IMR-90 (cell line): ENCODE measurements around the gene FNIP2. TPM values are rescaled to one million over a fixed set of nuclear protein-coding genes. Genes with fewer than 3 reads are reported as not detected.
A peak's percentile ranks its signal among the peaks of the same experiment; 100 is the strongest.

Source experiments
- ATAC-seq: fragments of 200-7000 bp; cut with Tn5 transposase; 2 replicates; pipeline ENCODE4 v1.9.1; 2020; ENCODE audit warnings: low read depth, mild to moderate bottlenecking, moderate library complexity
- BruUV-seq: library from RNA; stranded (reverse); fragments of 400-500 nt; replicated peaks from 2 replicates; lab custom pipeline; 2021; lab: Mats Ljungman, UMichigan
- CTCF ChIA-PET: fragments of 300-600 bp; formaldehyde crosslinking; extraction: SDS; loops from one replicate; lab custom pipeline; 2021; ENCODE audit warnings: antibody characterized with exemption; lab: Yijun Ruan, JAX
- POLR2A ChIA-PET: fragments of 300-600 bp; sonication (Branson Sonifier 250); formaldehyde crosslinking; loops from one replicate; lab custom pipeline; 2022; ENCODE audit warnings: antibody characterized with exemption; ENCODE audit not compliant: unreplicated experiment; lab: Charles Lee
- DNase-seq: peaks from one replicate; pipeline ENCODE4 v3.0.0; 2013
- H2AFZ ChIP-seq: replicated peaks from 2 replicates; pipeline ENCODE3; 2013; ENCODE audit warnings: low read length, mild to moderate bottlenecking; ENCODE audit not compliant: poor library complexity
- H2AK5ac ChIP-seq: 2 replicates; pipeline ENCODE4 v1.6.1; 2013; ENCODE audit warnings: low read depth, low read length, inconsistent platforms
- H2AK9ac ChIP-seq: replicated peaks from 2 replicates; pipeline ENCODE3; 2013; ENCODE audit warnings: mild to moderate bottlenecking, low read depth, low read length, moderate library complexity; ENCODE audit not compliant: poor library complexity
- H2BK120ac ChIP-seq: 2 replicates; pipeline ENCODE4 v1.6.1; 2013; ENCODE audit warnings: low read depth, low read length, inconsistent platforms
- H2BK15ac ChIP-seq: 3 replicates; pipeline ENCODE4 v1.6.1; 2013; ENCODE audit warnings: low read depth, low read length, inconsistent platforms
- H2BK20ac ChIP-seq: 2 replicates; pipeline ENCODE4 v1.6.1; 2013; ENCODE audit warnings: low read depth, mild to moderate bottlenecking, inconsistent platforms, low read length, moderate library complexity
- H2BK5ac ChIP-seq: 2 replicates; pipeline ENCODE4 v1.6.1; 2013; ENCODE audit warnings: mild to moderate bottlenecking, low read depth, low read length, inconsistent platforms; ENCODE audit not compliant: poor library complexity, severe bottlenecking
- H3K14ac ChIP-seq: replicated peaks from 2 replicates; pipeline ENCODE4 v1.6.1; 2013; ENCODE audit warnings: low read depth, low read length, inconsistent platforms
- H3K18ac ChIP-seq: 2 replicates; pipeline ENCODE4 v1.6.1; 2013; ENCODE audit warnings: low read depth, low read length, control low read depth
- H3K23ac ChIP-seq: 2 replicates; pipeline ENCODE4 v1.6.1; 2013; ENCODE audit warnings: low read depth, low read length, inconsistent platforms
- H3K27ac ChIP-seq: 2 replicates; pipeline ENCODE4 v1.5.1; 2013; ENCODE audit warnings: mild to moderate bottlenecking, control low read depth, low read length; ENCODE audit not compliant: insufficient read depth
- H3K27me3 ChIP-seq: 2 replicates; pipeline ENCODE4 v1.6.1; 2013; ENCODE audit warnings: low read length; ENCODE audit not compliant: control insufficient read depth, insufficient read depth
- H3K36me3 ChIP-seq: 2 replicates; pipeline ENCODE4 v1.6.1; 2013; ENCODE audit warnings: low read length, mixed read lengths; ENCODE audit not compliant: control insufficient read depth, insufficient read depth
- H3K4ac ChIP-seq: 2 replicates; pipeline ENCODE4 v1.6.1; 2013; ENCODE audit warnings: low read depth, low read length, inconsistent platforms
- H3K4me1 ChIP-seq: 2 replicates; pipeline ENCODE4 v1.6.1; 2013; ENCODE audit warnings: low read length, mixed read lengths; ENCODE audit not compliant: control insufficient read depth, insufficient read depth
- H3K4me2 ChIP-seq: 2 replicates; pipeline ENCODE4 v1.6.1; 2013; ENCODE audit warnings: low read depth, mild to moderate bottlenecking, control low read depth, low read length, moderate library complexity
- H3K4me3 ChIP-seq: 2 replicates; pipeline ENCODE4 v1.5.1; 2013; ENCODE audit warnings: low read depth, mild to moderate bottlenecking, control low read depth, low read length, moderate library complexity; ENCODE audit not compliant: insufficient read depth
- H3K56ac ChIP-seq: 2 replicates; pipeline ENCODE4 v1.6.1; 2013; ENCODE audit warnings: low read length, inconsistent platforms; ENCODE audit not compliant: insufficient read depth; ENCODE audit errors: extremely low read depth
- H3K79me1 ChIP-seq, 2 experiments: 2 replicates each; pipeline ENCODE4 v1.6.1; 2013; ENCODE audit warnings: low read length in 2 of 2, inconsistent platforms in 1 of 2, low read depth in 1 of 2
- H3K9ac ChIP-seq: 2 replicates; pipeline ENCODE4 v1.6.1; 2013; ENCODE audit warnings: low read depth, low read length, control low read depth
- H3K9me1 ChIP-seq: 2 replicates; pipeline ENCODE4 v1.6.1; 2013; ENCODE audit warnings: low read length, inconsistent platforms; ENCODE audit not compliant: insufficient read depth
- H3K9me3 ChIP-seq: 2 replicates; pipeline ENCODE4 v1.6.1; 2013; ENCODE audit warnings: low read length; ENCODE audit not compliant: control insufficient read depth, insufficient read depth
- H4K20me1 ChIP-seq: 2 replicates; pipeline ENCODE4 v1.6.1; 2013; ENCODE audit warnings: low read length, inconsistent platforms; ENCODE audit not compliant: insufficient read depth
- H4K5ac ChIP-seq: 2 replicates; pipeline ENCODE4 v1.6.1; 2013; ENCODE audit warnings: mild to moderate bottlenecking, low read depth, low read length, control low read depth
- H4K8ac ChIP-seq, 2 experiments: 2 replicates each; pipeline ENCODE4 v1.6.1; 2013; ENCODE audit warnings: low read depth in 2 of 2, low read length in 2 of 2, control low read depth in 1 of 2, inconsistent platforms in 1 of 2
- H4K91ac ChIP-seq: 2 replicates; pipeline ENCODE4 v1.6.1; 2013; ENCODE audit warnings: low read depth, low read length, inconsistent platforms; ENCODE audit not compliant: insufficient read depth
- BHLHE40 ChIP-seq: fragments of 150-350 bp; IDR thresholded peaks from 2 replicates; pipeline ENCODE4 v1.6.1; 2016; ENCODE audit warnings: mild to moderate bottlenecking, low read depth, low read length
- ELK1 ChIP-seq: fragments of 150-350 bp; IDR thresholded peaks from 2 replicates; pipeline ENCODE4 v1.6.1; 2016; ENCODE audit warnings: low read depth, mild to moderate bottlenecking, low read length, moderate library complexity, borderline replicate concordance
- FOS ChIP-seq: fragments of 150-350 bp; IDR thresholded peaks from 2 replicates; pipeline ENCODE4 v1.6.1; 2016; ENCODE audit warnings: low read depth, low read length
- MAZ ChIP-seq: IDR thresholded peaks from 2 replicates; pipeline ENCODE4 v1.6.1; 2012; ENCODE audit warnings: low read depth, mild to moderate bottlenecking, low read length, improper control_type of control experiment, moderate library complexity, borderline replicate concordance
- NFE2L2 ChIP-seq: fragments of 150-350 bp; IDR thresholded peaks from 2 replicates; pipeline ENCODE4 v1.6.1; 2016; ENCODE audit warnings: low read depth, mild to moderate bottlenecking, low read length
- POLR2A ChIP-seq: IDR thresholded peaks from 2 replicates; pipeline ENCODE4 v1.6.1; 2012; ENCODE audit warnings: mild to moderate bottlenecking, low read depth, low read length
- RAD21 ChIP-seq: IDR thresholded peaks from 2 replicates; pipeline ENCODE4 v1.6.1; 2012; ENCODE audit warnings: low read length, improper control_type of control experiment
- WGBS, 2 experiments: methylation state at CpG; one replicate each; pipeline versions ENCODE4 v1.1.5 to v1.1.7; 2013; ENCODE audit warnings: missing lambda C conversion rate in 2 of 2; ENCODE audit not compliant: insufficient read length in 1 of 2; ENCODE audit errors: extremely low coverage in 2 of 2; 5-methylcytosine and 5-hydroxymethylcytosine counted together
- dilution Hi-C: fragments of 300-500 bp; cut with HindIII; formaldehyde crosslinking; loops from one replicate; pipeline ENCODE4 v1.14.3; 2018; ENCODE audit warnings: low sequenced_read_pairs; ENCODE audit not compliant: unreplicated experiment
- in situ Hi-C: fragments of 300-500 bp; cut with MboI; formaldehyde crosslinking; loops from 3 replicates; pipeline ENCODE4 v1.14.3; 2019; ENCODE audit warnings: low sequenced_read_pairs, inconsistent platforms, mixed read lengths
- intact Hi-C: fragments of 100-400 bp; cut with micrococcal nuclease; formaldehyde crosslinking; loops from 2 replicates; pipeline ENCODE4 v1.10.0; 2022
- polyA plus RNA-seq, 3 experiments: library from polyadenylated mRNA; depleted of rRNA; stranded (reverse); fragments of >200 nt; gene quantifications; 2 replicates each; pipeline ENCODE4 v1.2.3, GENCODE V29; 2012; ENCODE audit warnings: low replicate concordance in 1 of 3
- total RNA-seq: library from RNA; depleted of rRNA; stranded (reverse); fragments of >200 nt; gene quantifications from 2 replicates; pipeline ENCODE4 v1.2.3, GENCODE V29; 2012

FNIP2 gene
- total and polyA plus RNA-seq, 2 of the 4 experiments (the other 2 are of a cell fraction): 4.7 to 24.6 TPM

GRCh38 chr4:158799856-158800255, 31.0 kb downstream of the FNIP2 start:
- peaks cover 9% of the 10 kb centered on the region; the same call in 1 of the 2 replicates for H4K20me1 ChIP-seq
- no peak for DNase-seq
- POLR2A ChIA-PET: no interaction called here

More at GRCh38 chr4:158799856-158800255, 31.0 kb downstream of the FNIP2 start:
- ATAC-seq: no peak
- H2AK5ac ChIP-seq: no peak overlapping the region
- peaks cover 12% of the 10 kb centered on the region for H3K9me1 ChIP-seq
- H3K79me1 ChIP-seq: peaks cover 28 to 56% of the 10 kb centered on the region in 2 experiments
- dilution Hi-C loops: no loop called here
- peak overlapping the region; percentile 70; the same call in 1 of the 2 replicates for H3K4me2 ChIP-seq
- H3K23ac ChIP-seq: no peak overlapping the region
- H3K27ac ChIP-seq: no peak overlapping the region
- H3K4me3 ChIP-seq: no peak overlapping the region
- no peaks in the 10 kb centered on the region for H3K9me3 ChIP-seq
- TF ChIP-seq ELK1: no peak
- TF ChIP-seq POLR2A: no peak
- no peak for TF ChIP-seq NFE2L2
- TF ChIP-seq BHLHE40: no peak
- no peak for TF ChIP-seq MAZ
- no peak for TF ChIP-seq RAD21
- TF ChIP-seq FOS: no peak
- H4K8ac ChIP-seq: no peak overlapping the region
- H2BK20ac ChIP-seq: no peak overlapping the region
- H2BK5ac ChIP-seq: no peak overlapping the region
- H3K27me3 ChIP-seq: no peaks in the 10 kb centered on the region
- H4K5ac ChIP-seq: no peak overlapping the region
- H3K4ac ChIP-seq: no peak overlapping the region
- no peak overlapping the region for H3K56ac ChIP-seq
- no peak overlapping the region for H3K14ac ChIP-seq
- in situ Hi-C loops: no loop called here
- no CpG with 5 or more reads among the region's 7 CpGs for WGBS, 2 experiments
- no peak overlapping the region for H2BK15ac ChIP-seq
- H3K18ac ChIP-seq: no peak overlapping the region
- no peak overlapping the region for H4K91ac ChIP-seq
- H3K9ac ChIP-seq: no peak overlapping the region
- no peak overlapping the region for H2BK120ac ChIP-seq
- H2AFZ ChIP-seq: no peak overlapping the region
- no peaks in the 10 kb centered on the region for H3K36me3 ChIP-seq
- H2AK9ac ChIP-seq: no peak overlapping the region
- intact Hi-C loops: no loop called here
- H3K4me1 ChIP-seq: peaks cover 7% of the 10 kb centered on the region
- BruUV-seq: no TSS peak
- CTCF ChIA-PET: no interaction called here
